PC-3 (cell line): Measurements from ENCODE around the gene FANCL.

Source experiments
- EZH2 ChIP-seq: fragments of 300-600 bp; sonication (generic); IDR thresholded peaks from one replicate; pipeline ENCODE4 v1.6.1; 2017; ENCODE audit warnings: antibody characterized with exemption, mild to moderate bottlenecking, low read length; ENCODE audit not compliant: unreplicated experiment
- EZH2phosphoT487 ChIP-seq: fragments of 300-600 bp; sonication (generic); IDR thresholded peaks from 2 replicates; pipeline ENCODE4 v1.6.1; 2018; ENCODE audit warnings: mild to moderate bottlenecking, antibody characterized with exemption, low read length, borderline replicate concordance
- TF ChIP-seq, protein P1 (sequence below): fragments of 300-600 bp; sonication (generic); conservative IDR thresholded peaks from 2 replicates; pipeline ENCODE4 v1.5.1; 2017; ENCODE audit warnings: antibody characterized with exemption, low read depth, mild to moderate bottlenecking, low read length

DNA sequence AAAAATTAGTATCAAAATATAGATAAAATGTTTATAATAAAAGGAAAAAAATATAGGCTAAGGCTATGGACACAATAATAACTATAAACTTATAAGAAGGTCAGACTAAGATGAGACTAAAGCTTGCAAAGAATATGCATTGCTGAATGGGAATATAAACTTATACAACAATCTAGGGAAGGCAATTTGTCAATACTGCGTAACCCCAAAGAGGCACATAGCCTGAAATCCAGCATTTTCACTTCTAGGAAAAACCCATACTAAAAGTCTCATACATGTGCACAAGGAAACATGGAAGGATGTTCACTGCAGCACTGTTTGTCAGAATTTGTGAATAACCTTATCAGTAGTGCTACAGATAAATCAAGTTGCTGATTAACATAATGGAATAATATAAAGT is 45.5 kb downstream of the FANCL start:
- TF ChIP-seq, protein P1, sequence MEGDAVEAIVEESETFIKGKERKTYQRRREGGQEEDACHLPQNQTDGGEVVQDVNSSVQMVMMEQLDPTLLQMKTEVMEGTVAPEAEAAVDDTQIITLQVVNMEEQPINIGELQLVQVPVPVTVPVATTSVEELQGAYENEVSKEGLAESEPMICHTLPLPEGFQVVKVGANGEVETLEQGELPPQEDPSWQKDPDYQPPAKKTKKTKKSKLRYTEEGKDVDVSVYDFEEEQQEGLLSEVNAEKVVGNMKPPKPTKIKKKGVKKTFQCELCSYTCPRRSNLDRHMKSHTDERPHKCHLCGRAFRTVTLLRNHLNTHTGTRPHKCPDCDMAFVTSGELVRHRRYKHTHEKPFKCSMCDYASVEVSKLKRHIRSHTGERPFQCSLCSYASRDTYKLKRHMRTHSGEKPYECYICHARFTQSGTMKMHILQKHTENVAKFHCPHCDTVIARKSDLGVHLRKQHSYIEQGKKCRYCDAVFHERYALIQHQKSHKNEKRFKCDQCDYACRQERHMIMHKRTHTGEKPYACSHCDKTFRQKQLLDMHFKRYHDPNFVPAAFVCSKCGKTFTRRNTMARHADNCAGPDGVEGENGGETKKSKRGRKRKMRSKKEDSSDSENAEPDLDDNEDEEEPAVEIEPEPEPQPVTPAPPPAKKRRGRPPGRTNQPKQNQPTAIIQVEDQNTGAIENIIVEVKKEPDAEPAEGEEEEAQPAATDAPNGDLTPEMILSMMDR: no peak
- TF ChIP-seq EZH2 (no peak), EZH2phosphoT487 (no peak)
